ENCODE measurements around the gene IRX4. TPM values are rescaled to one million over a fixed set of nuclear protein-coding genes. Genes with fewer than 3 reads are reported as not detected.

The IRX4 gene
- total RNA-seq, 2 experiments from 2014 or later = not detected

- ChIA-PET CTCF (no interaction called here), POLR2A (no interaction called here)
These were observed 40.5 kb downstream of the IRX4 start for GRCh38 chr5:1842004-1842819.

GRCh38 chr5:1840741-1841521, 41.8 kb downstream of the IRX4 start:
- POLR2A ChIA-PET = no interaction called here
- CTCF ChIA-PET = interaction anchor here (0.7 kb wide), 1 partner anchor 14 kb away, joined by 3 read pairs; no protein-coding TSS in a partner anchor

- ChIA-PET CTCF (no interaction called here), POLR2A (no interaction called here)
These were observed 42.6 kb downstream of the IRX4 start for GRCh38 chr5:1840071-1840547.

GRCh38 chr5:1838013-1838412, 44.7 kb downstream of the IRX4 start:
- CTCF ChIA-PET = no interaction called here
- POLR2A ChIA-PET = no interaction called here

GRCh38 chr5:1836891-1837880, 45.5 kb downstream of the IRX4 start:
- CTCF ChIA-PET = no interaction called here

GRCh38 chr5:1836176-1836890, 46.4 kb downstream of the IRX4 start:
- POLR2A ChIA-PET = no interaction called here
- CTCF ChIA-PET = no interaction called here

More at GRCh38 chr5:1836891-1837880, 45.5 kb downstream of the IRX4 start:
- POLR2A ChIA-PET = no interaction called here

- ChIA-PET POLR2A (no interaction called here), CTCF (no interaction called here)
These were observed 47.3 kb downstream of the IRX4 start for GRCh38 chr5:1835431-1835830.

- CTCF ChIA-PET = no interaction called here
- POLR2A ChIA-PET = no interaction called here
These were observed 47.9 kb downstream of the IRX4 start for GRCh38 chr5:1834721-1835429.

GRCh38 chr5:1834022-1834551, 48.6 kb downstream of the IRX4 start:
- POLR2A ChIA-PET = no interaction called here
- CTCF ChIA-PET = no interaction called here

GRCh38 chr5:1833264-1834021, 49.3 kb downstream of the IRX4 start:
- CTCF ChIA-PET = no interaction called here
- POLR2A ChIA-PET = no interaction called here

GRCh38 chr5:1832511-1833250, 50.0 kb downstream of the IRX4 start:
- CTCF ChIA-PET = no interaction called here
- POLR2A ChIA-PET = no interaction called here

- POLR2A ChIA-PET = no interaction called here
These were observed 50.9 kb downstream of the IRX4 start for GRCh38 chr5:1831677-1832313.

GRCh38 chr5:1831257-1831656, 51.5 kb downstream of the IRX4 start:
- CTCF ChIA-PET = no interaction called here
- POLR2A ChIA-PET = no interaction called here

More at GRCh38 chr5:1831677-1832313, 50.9 kb downstream of the IRX4 start:
- CTCF ChIA-PET = no interaction called here

GRCh38 chr5:1830571-1831228, 52.0 kb downstream of the IRX4 start:
- ChIA-PET CTCF (no interaction called here), POLR2A (no interaction called here)

- POLR2A ChIA-PET = no interaction called here
- CTCF ChIA-PET = no interaction called here
These were observed 54.8 kb downstream of the IRX4 start for GRCh38 chr5:1827886-1828397.

Measured in activated CD8-positive, alpha-beta memory T cell treated with anti-CD3 and anti-CD28 coated beads for 36 hours (primary cell).